Retinal pigment epithelial cell (primary cell): ENCODE results near the gene FAM131A.

Experiments
- DNase-seq: peaks from one replicate; pipeline ENCODE4 v3.0.0-alpha.2; 2010; ENCODE audit warnings: low read depth
- H3K4me3 ChIP-seq: 2 replicates; pipeline ENCODE4 v1.5.1; 2011; ENCODE audit warnings: mild to moderate bottlenecking, low read length, control low read depth, moderate library complexity
- TF ChIP-seq, protein P1 (sequence below): conservative IDR thresholded peaks from 2 replicates; pipeline ENCODE4 v1.5.1; 2011; ENCODE audit warnings: low read depth, low read length, control low read depth, inconsistent platforms

The FAM131A gene

DNA sequence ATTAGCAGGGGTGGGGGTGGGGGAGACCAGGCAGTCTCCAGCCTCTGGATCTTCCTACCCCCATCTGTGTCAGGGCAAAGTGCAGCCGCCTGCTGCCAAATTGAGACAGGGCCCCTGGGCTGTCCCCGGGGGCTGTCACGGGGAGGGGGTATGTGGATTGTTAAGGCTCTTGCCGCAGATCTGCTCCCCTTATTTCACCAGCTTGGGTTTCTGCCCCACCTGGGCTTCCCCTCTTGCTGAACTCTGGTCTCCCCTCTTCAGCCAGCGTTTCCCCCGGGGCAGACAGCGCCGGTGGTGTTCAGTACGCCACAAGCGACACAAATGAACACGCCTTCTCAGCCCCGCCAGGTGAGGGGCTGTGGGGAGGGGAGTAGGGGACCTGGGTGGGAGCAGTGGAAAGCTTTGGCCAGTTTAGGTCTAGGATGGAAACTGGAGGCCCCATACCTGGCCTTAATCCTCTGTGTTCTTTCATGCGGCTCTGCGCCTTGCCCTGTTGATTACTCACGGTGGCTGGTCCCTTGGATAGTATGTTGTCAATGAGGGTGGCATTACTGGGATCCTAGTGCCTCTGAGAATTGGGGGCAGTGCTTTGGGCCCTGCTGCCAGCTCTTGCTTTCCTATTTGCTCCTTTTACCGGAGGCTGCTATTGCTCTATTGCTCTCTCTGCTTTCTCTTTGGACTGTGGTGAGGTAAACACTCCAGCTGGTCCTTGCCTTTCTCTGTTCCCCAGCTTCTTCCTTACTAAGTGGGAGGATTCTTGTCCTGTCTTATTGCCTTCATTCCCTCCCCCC, 21.3 kb upstream of the FAM131A start:
- TF ChIP-seq, protein P1, sequence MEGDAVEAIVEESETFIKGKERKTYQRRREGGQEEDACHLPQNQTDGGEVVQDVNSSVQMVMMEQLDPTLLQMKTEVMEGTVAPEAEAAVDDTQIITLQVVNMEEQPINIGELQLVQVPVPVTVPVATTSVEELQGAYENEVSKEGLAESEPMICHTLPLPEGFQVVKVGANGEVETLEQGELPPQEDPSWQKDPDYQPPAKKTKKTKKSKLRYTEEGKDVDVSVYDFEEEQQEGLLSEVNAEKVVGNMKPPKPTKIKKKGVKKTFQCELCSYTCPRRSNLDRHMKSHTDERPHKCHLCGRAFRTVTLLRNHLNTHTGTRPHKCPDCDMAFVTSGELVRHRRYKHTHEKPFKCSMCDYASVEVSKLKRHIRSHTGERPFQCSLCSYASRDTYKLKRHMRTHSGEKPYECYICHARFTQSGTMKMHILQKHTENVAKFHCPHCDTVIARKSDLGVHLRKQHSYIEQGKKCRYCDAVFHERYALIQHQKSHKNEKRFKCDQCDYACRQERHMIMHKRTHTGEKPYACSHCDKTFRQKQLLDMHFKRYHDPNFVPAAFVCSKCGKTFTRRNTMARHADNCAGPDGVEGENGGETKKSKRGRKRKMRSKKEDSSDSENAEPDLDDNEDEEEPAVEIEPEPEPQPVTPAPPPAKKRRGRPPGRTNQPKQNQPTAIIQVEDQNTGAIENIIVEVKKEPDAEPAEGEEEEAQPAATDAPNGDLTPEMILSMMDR = no peak
- H3K4me3 ChIP-seq = peak overlapping the region; percentile 87
- DNase-seq = no peak

DNA sequence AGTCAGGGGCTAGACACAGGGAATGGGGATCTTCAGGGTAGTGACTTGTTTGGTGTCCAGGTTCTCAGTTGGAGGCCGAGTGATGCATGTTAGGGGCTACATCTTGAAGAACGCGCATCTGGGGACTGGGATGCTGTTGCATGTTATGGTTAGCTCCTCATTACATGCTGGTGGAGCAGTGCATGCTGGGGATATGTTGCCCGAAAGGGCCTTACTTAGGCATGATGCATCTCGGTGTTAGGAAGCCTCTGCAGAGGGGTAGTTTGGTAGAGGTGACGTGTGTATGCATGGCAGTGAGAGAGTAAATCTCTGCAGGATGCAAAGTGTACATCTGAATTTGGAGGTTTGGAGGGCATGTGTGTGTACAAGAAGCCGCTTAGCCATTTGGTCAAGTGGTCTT, 20.6 kb upstream of the FAM131A start:
- DNase-seq = no peak
- peak overlapping the region; percentile 87 for H3K4me3 ChIP-seq
- TF ChIP-seq, protein P1 = no peak

DNA sequence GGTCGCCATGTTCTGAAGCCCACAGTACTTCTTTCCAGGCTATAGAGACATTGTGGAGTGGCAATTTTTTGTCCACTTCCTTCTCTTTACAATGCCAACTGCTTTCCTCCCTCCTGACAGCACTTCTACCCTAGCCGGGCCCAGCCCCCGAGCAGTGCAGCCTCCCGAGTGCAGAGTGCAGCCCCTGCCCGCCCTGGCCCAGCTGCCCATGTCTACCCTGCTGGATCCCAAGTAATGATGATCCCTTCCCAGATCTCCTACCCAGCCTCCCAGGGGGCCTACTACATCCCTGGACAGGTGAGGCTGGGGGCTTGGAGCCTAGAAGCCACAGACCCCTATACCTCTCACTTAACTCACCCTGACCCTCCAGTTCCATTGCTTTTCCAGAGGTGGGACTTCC, 20.2 kb upstream of the FAM131A start:
- no peak overlapping the region for H3K4me3 ChIP-seq
- TF ChIP-seq, protein P1 = no peak
- no peak for DNase-seq

DNA sequence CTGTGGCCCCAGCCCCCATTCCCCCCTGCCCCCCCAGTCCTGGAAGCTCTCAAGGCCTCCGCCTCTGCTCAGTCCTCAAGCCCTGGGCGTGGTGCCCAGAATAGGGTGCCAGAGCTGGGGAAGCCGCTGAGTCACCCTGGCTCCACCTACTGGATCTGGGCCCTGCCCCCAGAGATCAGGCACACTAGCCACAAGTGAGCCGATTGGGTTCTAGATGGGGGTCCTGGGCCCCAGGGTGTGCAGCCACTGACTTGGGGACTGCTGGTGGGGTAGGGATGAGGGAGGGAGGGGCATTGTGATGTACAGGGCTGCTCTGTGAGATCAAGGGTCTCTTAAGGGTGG, 17.3 kb upstream of the FAM131A start:
- H3K4me3 ChIP-seq = peak overlapping the region; percentile 17
- peak; percentile 81 for DNase-seq
- TF ChIP-seq, protein P1 = no peak

DNA sequence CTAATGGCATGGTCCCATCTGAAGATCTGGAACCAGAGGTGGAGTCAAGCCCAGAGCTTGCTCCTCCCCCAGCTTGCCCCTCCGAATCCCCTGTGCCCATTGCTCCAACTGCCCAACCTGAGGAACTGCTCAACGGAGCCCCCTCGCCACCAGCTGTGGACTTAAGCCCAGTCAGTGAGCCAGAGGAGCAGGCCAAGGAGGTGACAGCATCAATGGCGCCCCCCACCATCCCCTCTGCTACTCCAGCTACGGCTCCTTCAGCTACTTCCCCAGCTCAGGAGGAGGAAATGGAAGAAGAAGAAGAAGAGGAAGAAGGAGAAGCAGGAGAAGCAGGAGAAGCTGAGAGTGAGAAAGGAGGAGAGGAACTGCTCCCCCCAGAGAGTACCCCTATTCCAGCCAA, 15.7 kb upstream of the FAM131A start:
- TF ChIP-seq, protein P1 = no peak
- no peak for DNase-seq
- no peak overlapping the region for H3K4me3 ChIP-seq

DNA sequence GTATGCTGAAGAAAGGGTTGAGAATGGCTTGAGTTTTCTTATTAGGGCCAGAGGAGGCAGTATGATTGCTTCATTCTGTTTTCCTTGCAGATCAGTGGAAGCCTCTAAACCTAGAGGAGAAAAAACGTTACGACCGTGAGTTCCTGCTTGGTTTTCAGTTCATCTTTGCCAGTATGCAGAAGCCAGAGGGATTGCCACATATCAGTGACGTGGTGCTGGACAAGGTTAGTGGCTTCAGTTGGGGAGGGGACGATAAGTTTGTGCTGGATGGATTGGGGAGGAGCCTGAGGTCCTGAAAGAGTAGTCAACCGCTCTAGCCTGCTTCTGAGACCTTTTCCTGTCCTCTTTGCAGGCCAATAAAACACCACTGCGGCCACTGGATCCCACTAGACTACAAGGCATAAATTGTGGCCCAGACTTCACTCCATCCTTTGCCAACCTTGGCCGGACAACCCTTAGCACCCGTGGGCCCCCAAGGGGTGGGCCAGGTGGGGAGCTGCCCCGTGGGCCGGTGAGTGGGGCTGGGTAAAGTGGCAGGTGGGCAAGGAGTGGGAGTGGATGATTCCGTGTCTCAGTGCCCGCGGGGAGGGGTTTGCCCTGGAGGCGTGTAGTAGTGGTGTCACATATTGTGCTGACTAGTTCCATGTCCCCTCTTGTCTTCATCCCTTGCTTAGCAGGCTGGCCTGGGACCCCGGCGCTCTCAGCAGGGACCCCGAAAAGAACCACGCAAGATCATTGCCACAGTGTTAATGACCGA, 14.5 kb upstream of the FAM131A start:
- H3K4me3 ChIP-seq = no peak overlapping the region
- TF ChIP-seq, protein P1 = no peak

DNA sequence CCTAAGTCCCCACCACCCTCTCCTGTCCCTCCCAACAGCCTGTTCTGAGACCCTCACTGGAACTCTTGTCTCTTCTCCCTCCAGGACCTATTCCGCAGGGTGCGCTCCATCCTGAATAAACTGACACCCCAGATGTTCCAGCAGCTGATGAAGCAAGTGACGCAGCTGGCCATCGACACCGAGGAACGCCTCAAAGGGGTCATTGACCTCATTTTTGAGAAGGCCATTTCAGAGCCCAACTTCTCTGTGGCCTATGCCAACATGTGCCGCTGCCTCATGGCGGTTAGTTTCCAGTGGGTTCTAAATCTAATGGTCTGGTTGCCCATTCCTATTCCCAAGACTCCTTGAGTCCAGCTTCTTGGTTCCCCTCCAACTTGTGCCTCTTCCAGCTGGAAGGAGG, 13.7 kb upstream of the FAM131A start:
- no peak overlapping the region for H3K4me3 ChIP-seq
- DNase-seq = no peak
- TF ChIP-seq, protein P1 = no peak

More for the DNA sequence above, 14.5 kb upstream of the FAM131A start:
- no peak for DNase-seq
